Activated naive CD4-positive, alpha-beta T cell treated with anti-CD3 and anti-CD28 coated beads, Interleukin-2, amount 50 U/mL, for 16 hours (primary cell): ENCODE data around the gene SENP6.
"Not testable (repeated sequence)": the region's sequence is repeated elsewhere in the genome, so short reads cannot be mapped to it uniquely, and the experiment has no call there.

ENCODE experiments used
- DNase-seq: peaks from one replicate; pipeline ENCODE4 v3.0.0-alpha.2; 2020

SENP6 gene

GRCh38 chr6:75608956-75609533 lies 7.4 kb downstream of the SENP6 start:
- no peak for DNase-seq

- DNase-seq = no peak
Observed at GRCh38 chr6:75609639-75610590, 8.2 kb downstream of the SENP6 start.

GRCh38 chr6:75611011-75611701 lies 9.5 kb downstream of the SENP6 start:
- no peak for DNase-seq

- no peak for DNase-seq
Observed at GRCh38 chr6:75611702-75612375, 10.2 kb downstream of the SENP6 start.

- DNase-seq = no peak
Observed at GRCh38 chr6:75612434-75612833, 10.8 kb downstream of the SENP6 start.

- no peak for DNase-seq
Observed at GRCh38 chr6:75613056-75613501, 11.4 kb downstream of the SENP6 start.

GRCh38 chr6:75618437-75618836 lies 16.8 kb downstream of the SENP6 start:
- no peak for DNase-seq

GRCh38 chr6:75619230-75619899 lies 17.7 kb downstream of the SENP6 start:
- DNase-seq = no peak

- no peak for DNase-seq
Observed at GRCh38 chr6:75620381-75621304, 19.0 kb downstream of the SENP6 start.

- DNase-seq = no peak
Observed at GRCh38 chr6:75621846-75622245, 20.2 kb downstream of the SENP6 start.

- DNase-seq = no peak
Observed at GRCh38 chr6:75623491-75623890, 21.8 kb downstream of the SENP6 start.

- no peak for DNase-seq
Observed at GRCh38 chr6:75624335-75624734, 22.7 kb downstream of the SENP6 start.

GRCh38 chr6:75624988-75625387 lies 23.3 kb downstream of the SENP6 start:
- no peak for DNase-seq

GRCh38 chr6:75626561-75626960 lies 24.9 kb downstream of the SENP6 start:
- no peak for DNase-seq

- not testable (repeated sequence) for DNase-seq
Observed at GRCh38 chr6:75627708-75628107, 26.0 kb downstream of the SENP6 start.

- DNase-seq = no peak
Observed at GRCh38 chr6:75631859-75632635, 30.4 kb downstream of the SENP6 start.

- no peak for DNase-seq
Observed at GRCh38 chr6:75633045-75633444, 31.4 kb downstream of the SENP6 start.

GRCh38 chr6:75642311-75642710 lies 40.6 kb downstream of the SENP6 start:
- DNase-seq = no peak

- no peak for DNase-seq
Observed at GRCh38 chr6:75643173-75643572, 41.5 kb downstream of the SENP6 start.

- no peak for DNase-seq
Observed at GRCh38 chr6:75656479-75656878, 54.8 kb downstream of the SENP6 start.

GRCh38 chr6:75657327-75657726 lies 55.6 kb downstream of the SENP6 start:
- no peak for DNase-seq
